ENCODE data around the gene BPIFA3. TPM values are rescaled to one million over a fixed set of nuclear protein-coding genes. Genes with fewer than 3 reads are reported as not detected.

BPIFA3 gene
- total and polyA plus RNA-seq, 9 of the 15 experiments (the other 6 are each of a cell fraction or from before 2014, with no cell fraction given): not detected

- TF ChIP-seq, protein P1, sequence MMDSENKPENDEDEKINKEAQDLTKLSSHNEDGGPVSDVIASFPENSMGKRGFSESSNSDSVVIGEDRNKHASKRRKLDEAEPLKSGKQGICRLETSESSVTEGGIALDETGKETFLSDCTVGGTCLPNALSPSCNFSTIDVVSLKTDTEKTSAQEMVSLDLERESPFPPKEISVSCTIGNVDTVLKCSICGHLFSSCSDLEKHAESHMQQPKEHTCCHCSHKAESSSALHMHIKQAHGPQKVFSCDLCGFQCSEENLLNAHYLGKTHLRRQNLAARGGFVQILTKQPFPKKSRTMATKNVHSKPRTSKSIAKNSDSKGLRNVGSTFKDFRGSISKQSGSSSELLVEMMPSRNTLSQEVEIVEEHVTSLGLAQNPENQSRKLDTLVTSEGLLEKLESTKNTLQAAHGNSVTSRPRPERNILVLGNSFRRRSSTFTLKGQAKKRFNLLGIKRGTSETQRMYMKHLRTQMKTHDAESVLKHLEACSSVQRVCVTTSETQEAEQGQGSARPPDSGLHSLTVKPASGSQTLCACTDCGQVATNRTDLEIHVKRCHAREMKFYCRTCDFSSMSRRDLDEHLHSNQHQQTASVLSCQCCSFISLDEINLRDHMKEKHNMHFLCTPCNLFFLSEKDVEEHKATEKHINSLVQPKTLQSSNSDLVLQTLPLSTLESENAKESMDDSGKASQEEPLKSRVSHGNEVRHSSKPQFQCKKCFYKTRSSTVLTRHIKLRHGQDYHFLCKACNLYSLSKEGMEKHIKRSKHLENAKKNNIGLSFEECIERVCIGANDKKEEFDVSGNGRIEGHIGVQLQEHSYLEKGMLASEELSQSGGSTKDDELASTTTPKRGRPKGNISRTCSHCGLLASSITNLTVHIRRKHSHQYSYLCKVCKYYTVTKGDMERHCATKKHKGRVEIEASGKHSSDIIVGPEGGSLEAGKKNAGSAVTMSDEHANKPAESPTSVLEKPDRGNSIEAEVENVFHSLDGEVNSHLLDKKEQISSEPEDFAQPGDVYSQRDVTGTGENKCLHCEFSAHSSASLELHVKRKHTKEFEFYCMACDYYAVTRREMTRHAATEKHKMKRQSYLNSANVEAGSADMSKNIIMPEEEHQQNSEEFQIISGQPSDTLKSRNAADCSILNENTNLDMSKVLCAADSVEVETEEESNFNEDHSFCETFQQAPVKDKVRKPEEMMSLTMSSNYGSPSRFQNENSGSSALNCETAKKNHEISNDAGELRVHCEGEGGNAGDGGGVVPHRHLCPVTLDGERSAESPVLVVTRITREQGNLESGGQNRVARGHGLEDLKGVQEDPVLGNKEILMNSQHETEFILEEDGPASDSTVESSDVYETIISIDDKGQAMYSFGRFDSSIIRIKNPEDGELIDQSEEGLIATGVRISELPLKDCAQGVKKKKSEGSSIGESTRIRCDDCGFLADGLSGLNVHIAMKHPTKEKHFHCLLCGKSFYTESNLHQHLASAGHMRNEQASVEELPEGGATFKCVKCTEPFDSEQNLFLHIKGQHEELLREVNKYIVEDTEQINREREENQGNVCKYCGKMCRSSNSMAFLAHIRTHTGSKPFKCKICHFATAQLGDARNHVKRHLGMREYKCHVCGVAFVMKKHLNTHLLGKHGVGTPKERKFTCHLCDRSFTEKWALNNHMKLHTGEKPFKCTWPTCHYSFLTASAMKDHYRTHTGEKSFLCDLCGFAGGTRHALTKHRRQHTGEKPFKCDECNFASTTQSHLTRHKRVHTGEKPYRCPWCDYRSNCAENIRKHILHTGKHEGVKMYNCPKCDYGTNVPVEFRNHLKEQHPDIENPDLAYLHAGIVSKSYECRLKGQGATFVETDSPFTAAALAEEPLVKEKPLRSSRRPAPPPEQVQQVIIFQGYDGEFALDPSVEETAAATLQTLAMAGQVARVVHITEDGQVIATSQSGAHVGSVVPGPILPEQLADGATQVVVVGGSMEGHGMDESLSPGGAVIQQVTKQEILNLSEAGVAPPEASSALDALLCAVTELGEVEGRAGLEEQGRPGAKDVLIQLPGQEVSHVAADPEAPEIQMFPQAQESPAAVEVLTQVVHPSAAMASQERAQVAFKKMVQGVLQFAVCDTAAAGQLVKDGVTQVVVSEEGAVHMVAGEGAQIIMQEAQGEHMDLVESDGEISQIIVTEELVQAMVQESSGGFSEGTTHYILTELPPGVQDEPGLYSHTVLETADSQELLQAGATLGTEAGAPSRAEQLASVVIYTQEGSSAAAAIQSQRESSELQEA (IDR thresholded peaks at IDR 0.05; ENCODE audit: low read depth): no peak
These were observed 33.5 kb downstream of the BPIFA3 start (continued) for GRCh38 chr20:33250666-33251065.

DNA sequence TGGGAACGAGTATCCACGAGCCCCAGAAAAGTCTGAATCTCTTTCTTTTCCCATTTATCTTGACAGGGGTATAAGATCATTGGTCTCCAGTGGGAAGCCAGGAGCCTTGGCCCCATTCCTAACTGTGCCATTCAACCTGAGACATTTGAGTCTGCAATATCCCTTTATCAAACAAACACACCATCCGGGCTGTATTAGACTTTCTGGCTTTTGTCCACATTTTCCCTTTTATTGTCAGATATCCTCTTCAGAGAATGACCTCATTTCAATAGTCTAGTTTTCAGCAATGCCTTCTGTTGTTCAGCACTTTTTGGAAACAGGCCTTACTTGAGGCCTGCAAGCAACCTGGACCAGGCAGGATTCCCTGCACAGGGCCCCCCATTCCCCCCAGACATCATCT lies 34.3 kb downstream of the BPIFA3 start:
- Histone ChIP-seq H3K79me2 (ENCODE audit: control insufficient read depth, insufficient read depth, low read length) (no peaks in the 10 kb centered on the region), H4K20me1 (replicated peaks; ENCODE audit: control insufficient read depth, insufficient read depth, low read length) (no peaks in the 10 kb centered on the region), H3K9me3 (replicated peaks; ENCODE audit: control insufficient read depth, insufficient read depth, low read depth, low read length) (no peaks in the 10 kb centered on the region), H3K27me3 (ENCODE audit: control insufficient read depth in 2 of 2, insufficient read depth in 2 of 2, low read length in 2 of 2) (no peaks in the 10 kb centered on the region), H3K4me3 (no peak overlapping the region), H3K27ac (ENCODE audit: extremely low read depth, low read depth, low read length) (no peak overlapping the region), H3K4me2 (ENCODE audit: insufficient read depth, low read length) (no peak overlapping the region), H3K36me3 (ENCODE audit: control insufficient read depth, insufficient read depth, low read length) (no peaks in the 10 kb centered on the region), H3K9me1 (ENCODE audit: control insufficient read depth, insufficient read depth, low read length) (no peaks in the 10 kb centered on the region), H2AFZ (ENCODE audit: low read depth, low read length) (no peak overlapping the region), H3K4me1 (replicated peaks in 1 of 2; ENCODE audit: control insufficient read depth in 2 of 2, insufficient read depth in 2 of 2, low read length in 2 of 2) (peaks cover 0 to 4% of the 10 kb centered on the region in 2 experiments; a peak in 2 of 5 replicates), H3K9ac (ENCODE audit: insufficient read depth in 1 of 2, low read depth in 2 of 2, low read length in 2 of 2) (no peak overlapping the region)
- WGBS (ENCODE audit: insufficient coverage, low coverage, missing lambda C conversion rate): 3% methylated on average over 3 of the region's 3 CpGs
- intact Hi-C loops (cut with micrococcal nuclease) (no loop called here), in situ Hi-C loops (cut with MboI) (no loop called here)
- CTCF ChIA-PET (ENCODE audit: low intra/inter-chr PET ratio): no interaction called here
- POLR2A ChIA-PET: no interaction called here
- ATAC-seq (no peak), FAIRE-seq (no peak), DNase-seq (ENCODE audit: extremely low read depth in 1 of 4, low spot score in 3 of 4) (no peak)
- TF ChIP-seq, protein P2, sequence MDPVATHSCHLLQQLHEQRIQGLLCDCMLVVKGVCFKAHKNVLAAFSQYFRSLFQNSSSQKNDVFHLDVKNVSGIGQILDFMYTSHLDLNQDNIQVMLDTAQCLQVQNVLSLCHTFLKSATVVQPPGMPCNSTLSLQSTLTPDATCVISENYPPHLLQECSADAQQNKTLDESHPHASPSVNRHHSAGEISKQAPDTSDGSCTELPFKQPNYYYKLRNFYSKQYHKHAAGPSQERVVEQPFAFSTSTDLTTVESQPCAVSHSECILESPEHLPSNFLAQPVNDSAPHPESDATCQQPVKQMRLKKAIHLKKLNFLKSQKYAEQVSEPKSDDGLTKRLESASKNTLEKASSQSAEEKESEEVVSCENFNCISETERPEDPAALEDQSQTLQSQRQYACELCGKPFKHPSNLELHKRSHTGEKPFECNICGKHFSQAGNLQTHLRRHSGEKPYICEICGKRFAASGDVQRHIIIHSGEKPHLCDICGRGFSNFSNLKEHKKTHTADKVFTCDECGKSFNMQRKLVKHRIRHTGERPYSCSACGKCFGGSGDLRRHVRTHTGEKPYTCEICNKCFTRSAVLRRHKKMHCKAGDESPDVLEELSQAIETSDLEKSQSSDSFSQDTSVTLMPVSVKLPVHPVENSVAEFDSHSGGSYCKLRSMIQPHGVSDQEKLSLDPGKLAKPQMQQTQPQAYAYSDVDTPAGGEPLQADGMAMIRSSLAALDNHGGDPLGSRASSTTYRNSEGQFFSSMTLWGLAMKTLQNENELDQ (CRISPR knock-in tag; IDR thresholded peaks at IDR 0.05; ENCODE audit: borderline replicate concordance): no peak
- no peak for TF ChIP-seq WHSC1 (IDR thresholded peaks at IDR 0.05; ENCODE audit: low read length)
- no peak for TF ChIP-seq TAF9B (IDR thresholded peaks at IDR 0.05; ENCODE audit: partially characterized antibody)
- BruUV-seq (replicated peaks): no TSS peak

Measured in K562 (cell line).